NCI-H1694 (cell line): ENCODE measurements around the gene AGAP6.
"Not testable (repeated sequence)": the region's sequence is repeated elsewhere in the genome, so short reads cannot be mapped to it uniquely, and the experiment has no call there.

Experiments used
- DNase-seq: peaks from one replicate; lab custom pipeline; 2025; lab: John Stamatoyannopoulos, UW

AGAP6 gene

DNA sequence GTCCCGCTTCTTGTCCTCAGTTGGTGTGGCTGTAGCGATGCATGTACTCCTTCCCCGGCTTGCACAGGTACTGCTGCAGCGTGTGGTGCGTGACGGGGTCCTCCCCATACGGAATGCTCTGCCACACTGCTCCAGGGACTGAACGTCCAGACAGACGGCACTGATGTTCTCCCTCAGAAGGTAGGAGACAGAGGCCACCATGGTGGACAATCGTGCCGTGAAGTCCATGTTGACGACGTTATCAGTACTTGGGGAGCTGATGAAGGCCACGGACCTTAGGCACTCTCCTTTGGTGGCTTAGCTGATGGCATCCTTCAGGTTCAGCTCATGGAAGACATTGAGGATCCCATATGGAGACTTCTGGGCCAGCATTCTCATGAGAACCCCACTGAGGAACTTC is 37.4 kb downstream of the AGAP6 start:
- DNase-seq: no peak

DNA sequence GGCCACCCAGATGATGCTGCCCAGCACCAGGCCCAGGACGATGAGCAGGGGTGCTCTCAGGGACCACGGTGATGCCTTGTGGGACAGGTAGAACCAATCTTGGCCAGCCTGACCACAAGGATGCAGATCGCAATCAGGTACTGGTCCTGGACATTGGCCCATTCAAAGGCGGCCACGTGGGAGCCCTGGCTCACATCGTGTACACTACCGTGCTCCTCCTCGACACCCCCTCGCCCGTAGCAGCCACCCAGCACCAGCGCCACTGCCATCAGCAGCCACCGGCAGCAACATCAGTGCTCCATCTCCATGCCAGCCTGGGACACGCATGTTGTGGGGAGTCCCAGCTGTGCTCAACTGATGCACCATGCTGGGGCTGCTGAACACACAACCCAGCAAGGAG is 39.0 kb downstream of the AGAP6 start:
- DNase-seq: no peak

DNA sequence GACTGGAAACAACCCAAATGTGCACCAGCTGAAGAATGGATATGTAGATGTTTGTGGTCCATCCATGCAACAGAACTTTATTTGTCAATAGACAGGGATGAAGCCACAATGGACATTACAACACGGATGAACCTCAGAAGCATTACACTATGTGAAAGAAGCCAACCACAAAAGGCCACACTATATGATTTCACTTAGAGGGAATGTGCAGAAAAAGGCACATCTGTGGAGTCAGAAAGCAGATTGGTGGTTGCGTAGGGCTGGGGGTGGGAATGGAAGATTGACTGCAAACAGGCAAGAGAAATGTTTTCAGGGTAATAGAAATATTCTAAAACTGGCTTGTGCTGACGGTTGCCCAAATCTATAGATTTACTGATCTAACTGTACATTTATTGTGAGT is 45.3 kb downstream of the AGAP6 start:
- no peak for DNase-seq

DNA sequence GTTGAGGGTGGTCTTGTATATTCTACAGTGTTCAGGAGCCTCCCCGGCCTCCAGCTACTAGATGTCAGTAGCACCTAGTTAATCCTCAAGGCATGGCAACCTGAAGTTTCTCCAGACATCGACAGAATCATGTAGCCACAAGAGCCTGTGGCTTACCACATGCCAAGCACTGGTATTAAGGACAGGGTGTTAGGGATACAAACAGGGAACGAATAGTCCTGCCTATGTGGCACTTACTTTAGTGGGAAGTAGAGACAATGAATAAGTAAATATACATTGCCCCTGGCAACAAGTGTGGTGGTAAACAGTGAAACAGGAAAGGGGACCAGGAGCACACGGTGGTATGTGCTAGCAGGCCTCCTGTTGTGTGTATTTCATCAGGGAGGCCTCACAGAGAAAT is 47.1 kb downstream of the AGAP6 start:
- DNase-seq: not testable (repeated sequence)

DNA sequence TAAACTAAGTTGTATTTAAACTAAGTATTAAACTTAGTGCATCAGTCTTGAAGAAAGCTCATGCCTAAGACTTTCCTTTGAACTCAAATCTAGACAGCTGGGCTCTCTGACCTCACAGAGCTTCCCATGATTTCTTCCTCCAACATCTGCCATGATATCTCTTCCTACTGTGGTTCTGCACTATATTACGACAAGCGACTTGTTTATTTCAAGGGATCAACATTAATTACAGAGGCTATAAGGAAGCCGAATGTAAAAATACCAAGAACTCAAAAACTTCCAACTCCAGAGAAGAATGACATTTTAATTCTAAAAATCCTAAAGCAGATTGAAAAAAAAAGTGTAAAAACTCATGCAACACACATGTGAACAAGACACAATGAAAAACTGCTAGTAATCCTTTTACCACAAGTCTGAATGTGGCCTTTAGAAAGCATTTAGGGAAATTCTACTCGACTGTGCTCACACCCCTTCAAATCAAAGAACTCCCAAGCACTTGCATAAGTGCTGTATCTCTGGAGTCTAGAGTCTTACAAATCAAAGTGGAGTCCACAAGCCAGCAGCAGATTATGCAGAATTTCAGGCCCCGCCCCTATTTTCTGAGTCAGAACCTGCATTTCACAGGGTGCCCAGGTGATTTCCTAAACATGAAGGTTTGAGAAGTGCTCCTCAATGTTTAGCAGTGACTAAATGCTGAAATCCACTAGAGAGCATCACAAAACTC is 56.9 kb downstream of the AGAP6 start:
- no peak for DNase-seq

DNA sequence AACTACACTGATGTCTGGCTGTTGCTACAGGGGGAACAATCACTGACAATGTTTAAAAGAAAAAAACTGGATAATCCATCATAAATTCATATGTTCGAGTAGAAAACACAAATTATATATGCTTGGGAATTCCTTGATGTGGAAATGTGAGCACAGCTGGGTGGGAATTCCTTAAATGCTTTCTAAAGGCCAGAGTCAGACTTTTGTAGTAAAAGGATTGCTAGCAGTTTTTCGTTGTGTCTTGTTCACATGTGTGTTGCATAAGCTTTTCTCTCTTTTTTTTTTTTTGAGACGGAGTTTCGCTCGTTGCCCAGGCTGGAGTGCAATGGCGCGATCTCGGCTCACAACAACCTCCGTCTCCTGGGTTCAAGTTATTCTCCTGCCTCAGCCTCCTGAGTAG is 58.3 kb downstream of the AGAP6 start:
- DNase-seq: not testable (repeated sequence)

DNA sequence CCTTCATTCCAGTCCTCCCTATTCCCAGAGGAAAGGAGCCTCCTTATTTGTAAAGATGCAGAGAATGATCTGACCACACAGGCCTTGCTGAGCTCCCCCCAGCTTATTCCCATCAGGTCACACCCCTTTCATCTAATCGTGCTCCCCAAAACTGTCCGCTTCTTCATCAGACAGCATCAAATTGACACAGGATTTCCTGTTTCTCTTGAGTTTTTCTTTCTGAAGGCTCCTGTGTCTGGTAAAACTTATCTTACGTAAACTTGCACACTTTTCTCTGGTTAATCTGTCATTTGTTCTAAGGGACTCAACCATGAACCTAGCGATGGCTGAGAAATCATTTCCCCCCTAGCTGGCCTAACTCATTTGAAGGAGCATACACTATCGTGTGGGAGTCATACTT is 59.4 kb downstream of the AGAP6 start:
- DNase-seq: not testable (repeated sequence)

DNA sequence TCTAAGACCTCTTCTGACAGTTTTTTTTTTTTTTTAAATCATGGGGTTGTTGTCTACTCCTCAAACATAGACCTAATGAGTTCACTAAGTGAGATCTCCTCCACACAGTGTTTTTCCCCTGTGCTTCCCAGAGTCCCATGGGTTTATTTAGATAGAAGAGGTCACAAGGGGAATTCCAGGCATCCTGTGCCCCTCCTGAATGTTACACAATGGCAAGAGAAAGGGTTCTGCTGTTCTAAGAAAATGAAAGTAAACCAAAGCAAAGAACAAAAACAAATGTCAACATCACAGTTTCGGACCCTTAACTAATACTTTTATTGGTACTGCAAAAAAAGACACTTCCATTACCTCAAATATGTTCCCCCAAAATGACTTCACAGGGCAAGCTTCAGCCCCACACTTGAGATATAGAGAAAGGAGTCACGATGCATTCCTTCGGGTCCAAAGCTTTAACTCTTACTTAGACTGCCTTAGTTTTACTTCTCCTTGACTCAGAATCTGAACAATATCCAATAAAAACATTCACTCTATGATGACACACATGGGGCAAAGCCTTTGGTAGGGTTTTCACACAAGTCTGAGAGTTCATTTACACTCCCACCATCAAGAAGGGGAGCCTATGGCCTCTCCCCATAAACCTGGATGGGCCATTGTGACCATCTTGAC is 63.9 kb downstream of the AGAP6 start:
- DNase-seq: not testable (repeated sequence)

DNA sequence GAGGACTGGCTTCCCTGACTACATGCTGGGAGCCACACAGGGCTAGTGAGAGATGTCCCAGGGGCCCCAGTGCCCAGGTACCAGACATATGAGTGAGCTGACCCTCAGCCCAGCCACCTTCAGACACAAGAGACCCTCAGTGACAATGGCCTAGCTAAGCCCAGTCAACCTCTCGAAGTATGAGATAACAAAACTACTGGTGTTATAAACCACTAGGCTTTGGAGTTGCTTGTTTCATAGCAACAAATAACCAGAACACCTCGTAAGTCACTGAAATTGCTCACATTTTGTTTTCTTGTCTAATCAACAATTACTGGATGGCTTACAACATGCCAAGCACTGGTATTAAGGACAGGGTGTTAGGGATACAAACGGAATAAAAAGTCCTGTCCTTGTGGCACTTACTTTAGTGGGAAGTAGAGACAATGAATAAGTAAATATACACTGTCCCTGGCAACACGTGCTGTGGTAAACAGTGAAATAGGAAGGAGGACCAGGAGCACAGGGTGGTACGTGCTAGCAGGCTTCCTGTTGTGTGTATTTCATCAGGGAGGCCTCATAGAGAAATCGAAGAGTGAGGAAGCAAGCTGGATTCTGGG is 64.7 kb downstream of the AGAP6 start:
- not testable (repeated sequence) for DNase-seq

DNA sequence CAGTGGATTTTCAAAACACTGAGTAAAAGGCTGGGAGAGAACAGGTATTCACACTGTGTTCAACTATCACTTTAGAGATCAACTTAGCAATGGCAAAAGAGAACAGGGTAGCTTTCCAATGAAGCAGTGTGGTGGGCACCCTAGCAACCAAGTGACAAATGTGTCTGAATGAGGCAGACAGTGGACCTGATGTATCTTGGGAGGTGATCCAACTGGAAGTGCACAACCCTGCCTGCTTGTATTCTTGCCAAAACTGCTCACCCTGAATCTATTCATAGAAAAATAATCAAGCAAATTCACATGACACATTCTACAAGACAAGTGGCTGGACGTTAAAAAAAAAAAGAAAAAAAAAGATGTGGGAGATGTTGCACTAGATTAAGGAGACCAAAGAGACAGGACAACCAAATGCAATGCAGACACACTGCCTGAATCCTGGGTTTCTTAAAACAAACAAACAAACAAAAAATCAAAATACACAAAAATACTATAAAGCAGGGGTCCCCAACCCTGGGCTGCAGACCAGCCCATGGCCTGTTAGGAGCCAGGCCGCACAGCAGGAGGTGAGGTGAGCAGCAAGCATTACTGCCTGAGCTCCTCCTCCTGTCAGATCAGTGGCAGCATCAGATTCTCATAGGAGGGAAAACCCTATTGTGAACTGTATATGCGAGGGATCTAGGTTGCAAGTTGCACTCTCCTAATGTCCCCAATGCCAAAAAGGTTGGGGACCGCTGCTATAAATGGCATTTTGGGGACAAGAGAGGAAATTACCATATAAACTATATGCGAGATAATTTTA is 67.5 kb downstream of the AGAP6 start:
- DNase-seq: not testable (repeated sequence)

DNA sequence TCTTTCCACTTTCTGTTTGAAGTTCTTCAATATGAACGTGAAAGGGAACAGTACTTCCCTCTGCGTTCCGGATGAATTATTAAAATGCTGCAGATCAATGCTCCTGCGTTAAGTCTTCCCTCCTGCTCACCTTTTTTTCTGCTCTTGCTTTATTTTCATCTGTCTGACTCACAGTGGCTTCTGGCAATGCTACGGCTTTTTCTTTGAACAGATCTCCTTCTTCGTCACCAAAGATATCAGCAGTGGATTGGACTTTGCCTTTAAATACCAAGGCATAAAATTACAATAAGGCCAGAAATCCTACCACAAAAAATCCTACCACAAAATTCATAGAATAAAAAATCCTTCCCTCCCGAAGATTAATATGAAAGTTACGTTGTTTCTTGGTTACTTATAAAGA is 68.4 kb downstream of the AGAP6 start:
- not testable (repeated sequence) for DNase-seq

DNA sequence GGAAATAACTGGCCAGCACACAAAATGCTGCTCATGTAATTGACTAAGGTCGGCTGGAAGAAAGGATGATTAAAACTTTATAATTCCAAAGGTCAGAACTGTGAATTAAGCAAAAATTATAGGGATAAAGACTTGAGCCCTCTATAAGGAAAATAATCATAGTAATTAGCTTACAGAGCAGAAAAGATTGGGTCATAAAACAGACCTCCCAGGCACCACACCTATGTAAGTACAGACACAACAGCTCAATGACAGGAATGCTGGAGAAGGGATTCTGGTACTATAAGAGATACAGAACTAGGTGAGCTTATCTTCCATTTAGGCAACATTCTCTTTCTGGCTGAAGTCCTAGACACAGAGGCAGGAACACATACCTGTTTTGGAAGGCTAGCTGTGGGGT is 70.5 kb downstream of the AGAP6 start:
- not testable (repeated sequence) for DNase-seq

DNA sequence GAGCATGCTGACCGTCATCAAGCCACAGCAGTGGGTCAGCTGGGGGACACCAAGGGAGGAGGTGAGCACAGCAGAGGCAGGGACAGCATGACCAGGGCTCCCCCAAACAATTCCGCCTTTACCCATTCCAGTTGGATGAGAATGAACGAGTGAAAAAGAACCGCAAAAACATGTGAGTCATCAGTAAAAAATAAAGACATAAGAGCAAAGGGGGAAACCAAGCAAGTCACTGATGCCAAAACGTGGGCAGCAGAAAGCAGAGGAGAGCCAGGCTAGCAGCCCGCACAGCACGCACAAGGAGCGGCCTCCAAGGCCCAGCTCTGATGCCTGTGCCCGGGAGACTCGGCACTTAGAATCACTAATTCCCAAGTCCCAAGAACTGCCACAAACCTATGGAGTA is 71.7 kb downstream of the AGAP6 start:
- not testable (repeated sequence) for DNase-seq
